AG09309 (cell line): ENCODE measurements around the gene ACP4.

ENCODE experiments used
- DNase-seq: peaks from one replicate; pipeline ENCODE4 v3.0.0-alpha.2; 2010; ENCODE audit warnings: low read depth
- H3K4me3 ChIP-seq: 2 replicates; pipeline ENCODE4 v1.5.1; 2011; ENCODE audit warnings: mild to moderate bottlenecking, low read depth, low read length, moderate library complexity; ENCODE audit not compliant: control insufficient read depth
- CTCF ChIP-seq: IDR thresholded peaks from 2 replicates; pipeline ENCODE4 v1.5.1; 2011; ENCODE audit warnings: mild to moderate bottlenecking, low read depth, low read length, inconsistent platforms; ENCODE audit not compliant: insufficient read depth, control insufficient read depth; ENCODE audit errors: missing control alignments

ACP4 gene

GRCh38 chr19:50842130-50842529, 51.9 kb downstream of the ACP4 start:
- H3K4me3 ChIP-seq = no peak overlapping the region
- no peak for TF ChIP-seq CTCF
- DNase-seq = no peak

GRCh38 chr19:50843205-50843604, 53.0 kb downstream of the ACP4 start:
- no peak for TF ChIP-seq CTCF
- no peak for DNase-seq
- H3K4me3 ChIP-seq = no peak overlapping the region

- H3K4me3 ChIP-seq = no peak overlapping the region
- DNase-seq = no peak
- no peak for TF ChIP-seq CTCF
Measured at GRCh38 chr19:50843701-50844221, 53.5 kb downstream of the ACP4 start.

GRCh38 chr19:50844296-50844935, 54.2 kb downstream of the ACP4 start:
- no peak overlapping the region for H3K4me3 ChIP-seq
- DNase-seq = no peak
- no peak for TF ChIP-seq CTCF
